HG02759 (cell line): Measurements from ENCODE around the gene ZBTB21.
"Not testable (repeated sequence)": the region's sequence is repeated elsewhere in the genome, so short reads cannot be mapped to it uniquely, and the experiment has no call there.

ENCODE experiments used
- ATAC-seq: cut with Tn5 transposase; IDR thresholded peaks from one replicate; pipeline ENCODE4 v1.9.1; 2021; ENCODE audit warnings: mild to moderate bottlenecking, moderate library complexity; ENCODE audit not compliant: unreplicated experiment

ZBTB21 gene

GRCh38 chr21:41971891-41972290 lies 38.3 kb downstream of the ZBTB21 start:
- no peak for ATAC-seq

GRCh38 chr21:41970751-41971653 lies 39.2 kb downstream of the ZBTB21 start:
- ATAC-seq: no peak

DNA sequence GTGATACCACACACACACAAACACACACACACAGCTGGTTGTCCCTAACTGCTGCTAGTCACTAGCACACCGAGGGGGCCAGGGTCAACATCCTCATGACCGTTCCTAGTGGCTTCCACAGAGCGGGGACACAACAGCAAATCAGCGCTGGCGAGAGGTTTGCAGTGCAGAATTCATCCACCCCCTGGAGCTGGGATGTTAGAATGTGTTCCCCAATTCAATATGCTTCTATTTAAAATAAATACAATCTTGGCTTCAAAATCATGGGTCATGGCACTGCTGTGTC lies 40.1 kb downstream of the ZBTB21 start:
- no peak for ATAC-seq

DNA sequence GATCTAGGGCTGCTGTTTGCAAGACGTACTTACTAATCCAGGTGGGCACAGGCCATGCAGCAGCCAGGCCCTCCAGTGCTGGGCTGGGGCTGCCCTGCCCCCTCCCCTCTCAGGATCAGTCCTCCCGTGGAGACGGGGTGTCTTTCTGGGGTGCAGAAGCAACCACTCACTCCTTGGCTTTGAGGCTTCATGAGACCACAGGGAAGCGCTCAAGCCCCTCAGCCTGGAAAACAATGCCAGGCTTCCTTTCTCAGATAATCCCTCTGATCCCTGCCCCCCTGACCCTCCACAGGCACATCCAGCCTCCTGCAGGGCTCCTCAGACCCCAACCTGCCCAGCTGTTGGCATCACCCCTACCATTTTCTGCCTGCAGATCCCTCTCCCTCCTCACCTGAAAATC lies 42.5 kb downstream of the ZBTB21 start:
- ATAC-seq: no peak

DNA sequence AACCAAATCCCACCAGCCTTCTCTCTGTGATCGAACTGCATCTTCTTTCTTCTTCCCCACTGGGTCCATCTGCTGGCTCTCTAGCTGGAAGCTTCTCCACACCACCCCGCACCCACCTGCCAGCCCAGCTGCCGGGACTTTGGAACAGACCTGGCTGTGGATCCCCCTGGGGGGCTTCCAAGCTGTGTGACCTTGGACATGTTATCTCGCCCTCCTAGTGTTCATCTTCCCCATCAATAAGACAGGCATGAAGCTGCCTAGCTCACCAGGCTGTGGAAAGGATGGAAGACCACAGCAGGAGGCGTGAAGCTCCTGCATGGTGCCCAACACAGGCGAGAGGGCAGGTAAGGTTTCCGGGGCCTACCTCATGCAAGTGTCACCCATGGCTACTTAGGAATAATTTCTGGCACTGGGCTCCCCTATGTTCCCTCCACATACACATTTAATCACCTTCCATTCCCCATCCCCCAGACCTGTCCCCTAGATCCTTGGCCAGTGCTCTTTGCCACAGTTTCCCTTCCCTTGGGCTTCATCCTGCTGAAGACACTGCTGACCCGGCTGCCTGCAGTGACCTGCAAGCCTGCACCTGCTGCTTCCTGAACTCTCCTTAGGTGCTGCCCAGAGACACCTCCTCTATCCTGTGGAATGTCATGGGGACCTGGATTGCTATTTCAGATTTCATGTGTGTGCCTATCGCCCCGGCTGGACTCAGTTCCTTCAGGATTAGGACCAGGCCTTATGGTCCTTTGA lies 43.1 kb downstream of the ZBTB21 start:
- no peak for ATAC-seq

DNA sequence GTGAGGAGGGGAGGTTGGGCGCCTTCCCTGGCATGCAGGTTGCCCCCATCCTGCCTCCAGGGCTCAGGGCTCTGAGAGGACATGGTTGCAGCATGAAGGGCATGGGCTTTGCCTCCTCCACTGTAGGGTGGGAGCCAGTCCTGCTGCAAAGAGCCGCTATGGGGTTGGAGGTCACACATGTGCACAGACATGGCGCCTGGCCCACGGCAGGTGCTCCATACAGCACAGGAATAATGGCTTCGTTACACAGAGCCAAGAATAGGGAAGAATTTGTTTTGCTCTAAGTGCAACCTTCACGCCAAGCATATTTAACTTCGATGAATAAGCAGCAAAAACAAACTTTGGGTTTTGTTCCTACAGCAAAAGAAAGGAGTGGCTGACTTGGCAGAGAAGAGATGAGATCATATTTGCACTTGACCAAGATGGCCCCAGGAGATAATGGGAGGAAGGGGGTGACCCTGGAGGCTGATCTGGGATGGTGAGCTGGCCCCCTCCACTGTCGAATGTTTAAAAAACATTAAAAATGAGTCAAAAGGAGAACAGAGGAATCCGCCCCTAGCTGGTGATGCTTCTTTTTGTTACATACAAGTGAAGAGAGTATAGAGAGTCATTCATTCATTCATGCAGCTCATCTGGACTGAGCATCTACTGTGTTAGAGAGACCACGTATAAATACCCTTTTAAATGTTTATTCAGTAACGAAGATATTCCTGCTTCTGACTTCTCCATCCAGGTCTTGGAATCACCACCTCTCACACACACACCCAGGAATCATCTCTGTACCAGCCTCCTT lies 43.9 kb downstream of the ZBTB21 start:
- no peak for ATAC-seq

GRCh38 chr21:41965461-41966013 lies 44.6 kb downstream of the ZBTB21 start:
- ATAC-seq: no peak

DNA sequence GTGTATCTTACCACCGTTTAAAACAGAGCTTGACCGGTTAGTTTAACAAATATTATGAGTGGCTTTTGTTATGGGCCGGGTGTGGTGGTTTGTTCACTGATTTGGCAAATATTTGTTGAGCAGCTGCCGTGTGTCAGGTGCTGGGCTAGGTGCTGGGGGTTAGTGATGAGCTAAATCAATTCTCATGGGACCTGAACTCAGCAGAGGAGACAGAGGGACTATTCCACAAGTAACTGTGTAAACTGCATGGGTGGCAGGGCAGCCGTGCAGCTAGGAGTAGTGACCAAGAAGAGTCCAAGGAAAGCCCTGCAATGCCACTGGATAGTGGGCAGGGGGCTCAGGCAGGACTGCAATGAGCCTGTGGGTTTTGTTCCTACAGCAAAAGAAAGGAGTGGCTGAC lies 45.1 kb downstream of the ZBTB21 start:
- no peak for ATAC-seq

DNA sequence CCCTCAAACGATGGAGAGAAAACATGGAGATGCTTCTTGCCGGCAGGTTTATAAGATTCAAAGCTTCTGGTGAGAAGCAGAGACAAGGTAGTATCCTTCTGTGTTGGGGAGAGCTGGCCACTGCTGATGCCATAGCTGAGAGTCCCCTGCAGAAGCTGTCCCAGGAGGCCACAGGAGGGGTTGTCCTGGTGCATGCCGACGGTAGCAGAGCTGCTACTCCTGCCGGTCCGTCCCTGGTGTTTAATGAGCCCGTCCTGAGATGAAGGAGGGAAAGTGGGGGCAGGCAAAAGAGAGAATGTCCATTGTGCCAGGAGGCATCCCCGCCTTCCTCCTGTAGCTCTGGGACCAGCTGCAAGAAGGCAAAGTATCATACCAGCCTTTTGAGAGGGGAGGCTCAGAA lies 46.0 kb downstream of the ZBTB21 start:
- ATAC-seq: no peak

DNA sequence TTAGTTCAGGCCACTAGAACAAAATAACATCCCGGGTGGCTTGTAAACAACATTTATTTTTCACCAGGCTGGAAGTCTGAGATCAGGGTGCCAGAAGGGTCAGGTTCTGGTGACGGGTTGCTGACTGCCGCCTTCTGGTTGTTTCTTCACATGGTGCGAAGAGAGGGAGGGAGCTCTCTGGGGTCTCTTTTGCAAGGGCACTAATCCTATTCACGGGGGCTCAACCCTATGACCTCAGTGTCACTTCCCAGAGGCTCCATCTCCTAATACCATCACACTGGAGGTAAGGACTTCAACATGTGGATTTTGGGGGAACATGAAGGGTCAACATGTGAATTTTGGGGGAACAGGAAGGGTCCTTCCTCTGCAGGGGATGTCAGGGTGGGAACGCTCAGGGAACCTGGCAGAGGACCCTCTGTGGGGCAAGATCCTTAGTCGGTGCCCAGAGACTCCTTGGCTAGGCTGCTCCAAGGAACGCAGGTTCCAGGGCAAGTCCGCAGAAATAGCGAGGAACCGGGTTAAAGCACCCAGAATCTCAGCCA lies 47.7 kb downstream of the ZBTB21 start:
- no peak for ATAC-seq

- ATAC-seq: no peak
Measured at GRCh38 chr21:41961753-41962152, 48.4 kb downstream of the ZBTB21 start.

- ATAC-seq: no peak
Measured at GRCh38 chr21:41961282-41961701, 48.9 kb downstream of the ZBTB21 start.

DNA sequence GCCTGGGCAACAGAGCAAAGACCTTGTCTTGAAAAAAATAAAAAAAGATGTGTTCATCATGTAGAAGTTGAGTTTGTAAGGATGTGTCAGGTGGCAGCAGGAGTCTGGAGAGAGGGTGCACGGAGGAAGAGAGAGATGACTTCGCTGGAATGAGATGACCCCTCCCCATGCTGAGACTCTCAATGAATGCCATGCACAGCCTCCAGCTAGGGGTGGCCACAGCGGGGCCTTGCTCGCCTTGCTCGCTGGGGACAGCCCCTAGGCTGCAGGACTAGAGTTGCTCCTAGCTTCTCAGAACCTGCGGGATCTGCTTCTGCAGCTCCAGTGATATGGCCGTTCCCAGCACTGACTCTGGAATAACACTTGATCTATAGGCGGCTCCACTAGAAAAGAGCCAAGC lies 49.8 kb downstream of the ZBTB21 start:
- no peak for ATAC-seq

DNA sequence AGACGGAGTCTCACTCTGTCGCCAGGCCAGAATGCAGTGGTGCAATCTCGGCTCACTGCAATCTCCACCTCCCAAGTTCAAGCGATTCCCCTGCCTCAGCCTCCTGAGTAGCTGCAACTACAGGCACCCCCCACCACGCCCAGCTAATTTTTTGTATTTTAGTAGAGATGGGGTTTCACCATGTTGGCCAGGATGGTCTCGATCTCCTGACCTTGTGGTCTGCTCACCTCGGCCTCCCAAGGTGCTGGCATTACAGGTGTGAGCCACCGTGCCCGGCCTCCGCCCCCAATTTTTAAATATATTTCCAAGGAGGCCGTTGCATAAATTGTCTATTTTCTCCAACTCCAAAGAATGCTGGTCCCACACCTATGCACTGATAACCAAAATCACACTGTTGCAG lies 50.5 kb downstream of the ZBTB21 start:
- ATAC-seq: not testable (repeated sequence)

- no peak for ATAC-seq
Measured at GRCh38 chr21:41958886-41959563, 51.1 kb downstream of the ZBTB21 start.

- no peak for ATAC-seq
Measured at GRCh38 chr21:41957991-41958766, 52.0 kb downstream of the ZBTB21 start.

GRCh38 chr21:41956926-41957729 lies 53.0 kb downstream of the ZBTB21 start:
- no peak for ATAC-seq

- ATAC-seq: no peak
Measured at GRCh38 chr21:41955516-41955915, 54.6 kb downstream of the ZBTB21 start.
